Keratinocyte (primary cell): Measurements from ENCODE around the gene DUSP7. TPM values are rescaled to one million over a fixed set of nuclear protein-coding genes. Genes with fewer than 3 reads are reported as not detected.

Source experiments
- DNase-seq: peaks from one replicate; pipeline ENCODE4 v3.0.0-alpha.2; 2011; ENCODE audit warnings: low read depth, missing footprints, low spot score
- FAIRE-seq: peaks from 2 replicates; lab custom pipeline; 2011; peaks lifted over from hg19 to GRCh38; lab: Jason Lieb, UNC
- H2AFZ ChIP-seq: 2 replicates; pipeline ENCODE4 v1.6.0; 2012; ENCODE audit warnings: low read length, control low read depth, inconsistent platforms; ENCODE audit not compliant: control insufficient read depth
- H3K27ac ChIP-seq: 2 replicates; pipeline ENCODE4 v1.5.1; 2011; ENCODE audit warnings: low read length; ENCODE audit not compliant: control insufficient read depth, insufficient read depth
- H3K27me3 ChIP-seq: 3 replicates; pipeline ENCODE4 v1.6.0; 2011; ENCODE audit warnings: low read length; ENCODE audit not compliant: control insufficient read depth, insufficient read depth; ENCODE audit errors: extremely low read depth
- H3K36me3 ChIP-seq, 2 experiments: 2 replicates in 1 of 2; 3 replicates in 1 of 2; pipeline ENCODE4 v1.5.1; 2011; ENCODE audit warnings: low read length in 2 of 2, mild to moderate bottlenecking in 1 of 2; ENCODE audit not compliant: control insufficient read depth in 2 of 2, insufficient read depth in 2 of 2; ENCODE audit errors: extremely low read depth in 1 of 2
- H3K4me1 ChIP-seq: 3 replicates; pipeline ENCODE4 v1.5.1; 2011; ENCODE audit warnings: low read length; ENCODE audit not compliant: control insufficient read depth, insufficient read depth; ENCODE audit errors: extremely low read depth
- H3K4me2 ChIP-seq: 3 replicates; pipeline ENCODE4 v1.6.0; 2011; ENCODE audit warnings: low read depth, low read length; ENCODE audit not compliant: control insufficient read depth, insufficient read depth; ENCODE audit errors: extremely low read depth
- H3K4me3 ChIP-seq, 3 experiments: fragments of 200-600 bp in 1 of 3; sonication (generic) in 1 of 3; 2 replicates in 2 of 3; 3 replicates in 1 of 3; pipeline ENCODE4 v1.5.1; 2011 to 2016; ENCODE audit warnings: low read length in 3 of 3, mild to moderate bottlenecking in 3 of 3, control low read depth in 2 of 3, inconsistent platforms in 1 of 3, low read depth in 1 of 3, mixed read lengths in 1 of 3, mixed run types in 1 of 3, moderate library complexity in 1 of 3; ENCODE audit not compliant: control insufficient read depth in 2 of 3, insufficient read depth in 2 of 3; ENCODE audit errors: extremely low read depth in 1 of 3
- H3K79me2 ChIP-seq: 2 replicates; pipeline ENCODE4 v1.6.0; 2012; ENCODE audit warnings: low read length; ENCODE audit not compliant: control insufficient read depth, insufficient read depth
- H3K9ac ChIP-seq: 3 replicates; pipeline ENCODE4 v1.6.0; 2011; ENCODE audit warnings: low read length; ENCODE audit not compliant: control insufficient read depth, insufficient read depth; ENCODE audit errors: extremely low read depth
- H3K9me1 ChIP-seq: 3 replicates; pipeline ENCODE4 v1.6.0; 2011; ENCODE audit warnings: low read length; ENCODE audit not compliant: control insufficient read depth, insufficient read depth; ENCODE audit errors: extremely low read depth
- H3K9me3 ChIP-seq: 2 replicates; pipeline ENCODE4 v1.5.1; 2012; ENCODE audit warnings: low read depth, low read length; ENCODE audit not compliant: control insufficient read depth
- H4K20me1 ChIP-seq: 3 replicates; pipeline ENCODE4 v1.6.0; 2011; ENCODE audit warnings: low read length; ENCODE audit not compliant: control insufficient read depth, insufficient read depth; ENCODE audit errors: extremely low read depth
- CTCF ChIP-seq, 3 experiments: IDR thresholded peaks in 1 of 3; conservative IDR thresholded peaks in 1 of 3; optimal IDR thresholded peaks in 1 of 3; 2 replicates in 2 of 3; 3 replicates in 1 of 3; pipeline versions ENCODE3 to v1.5.1; 2011; ENCODE audit warnings: low read length in 3 of 3, mild to moderate bottlenecking in 3 of 3, moderate library complexity in 2 of 3, control low read depth in 1 of 3, inconsistent platforms in 1 of 3; ENCODE audit not compliant: insufficient read depth in 2 of 3; ENCODE audit errors: extremely low read depth in 1 of 3
- EZH2 ChIP-seq: IDR thresholded peaks from one replicate; pipeline ENCODE4 v1.6.1; 2012; ENCODE audit warnings: inconsistent platforms, mild to moderate bottlenecking, low read length, moderate library complexity
- dilution Hi-C: fragments of 300-500 bp; cut with MboI; formaldehyde crosslinking; loops from one replicate; pipeline ENCODE4 v1.7.0; 2020; ENCODE audit warnings: low sequenced_read_pairs; ENCODE audit not compliant: extremely low pct_ligation_motif_present
- polyA plus RNA-seq, 5 experiments: library from polyadenylated mRNA; depleted of rRNA in 3 of 5; stranded (reverse) in 3 of 5; stranded (forward) in 1 of 5; unstranded in 1 of 5; fragments of >200 nt; gene quantifications; 1 replicate in 1 of 5; 2 replicates in 3 of 5; 3 replicates in 1 of 5; pipeline versions ENCODE4 v1.2.1 to v1.2.3, GENCODE V29; 2011 to 2012; ENCODE audit warnings: missing spikeins in 2 of 5, low read depth in 1 of 5, low replicate concordance in 1 of 5

Gene DUSP7
- polyA plus RNA-seq, 1 donor (not counting 4 experiments of a cell fraction or from before 2014, with no cell fraction given) = 103 TPM

- no peaks in the 10 kb centered on the region for H3K27me3 ChIP-seq
- dilution Hi-C loops = no loop called here
These were observed 45.9 kb downstream of the DUSP7 start for GRCh38 chr3:52010431-52010830.

GRCh38 chr3:52007291-52007690, 49.1 kb downstream of the DUSP7 start:
- Histone ChIP-seq H3K27ac (no peak overlapping the region), H4K20me1 (no peaks in the 10 kb centered on the region), H3K4me2 (no peak overlapping the region), H3K9me1 (no peaks in the 10 kb centered on the region), H3K27me3 (no peaks in the 10 kb centered on the region), H2AFZ (no peak overlapping the region), H3K9me3 (no peaks in the 10 kb centered on the region), H3K4me3 (no peak overlapping the region), H3K4me1 (peaks cover 20% of the 10 kb centered on the region), H3K36me3 (no peaks in the 10 kb centered on the region), H3K79me2 (no peaks in the 10 kb centered on the region), H3K9ac (no peak overlapping the region)
- DNase-seq (no peak), FAIRE-seq (no peak)
- dilution Hi-C loops = no loop called here
- TF ChIP-seq CTCF (optimal IDR thresholded peaks at IDR 0.05 in 1 of 3, IDR thresholded peaks at IDR 0.05 in 1 of 3, conservative IDR thresholded peaks at IDR 0.05 in 1 of 3; ENCODE audit: extremely low read depth in 1 of 3, insufficient read depth in 2 of 3, low read length in 3 of 3) (no peak), EZH2 (no peak)

More at GRCh38 chr3:52010431-52010830, 45.9 kb downstream of the DUSP7 start:
- H3K27ac ChIP-seq = no peak overlapping the region
- no peak for FAIRE-seq
- peaks cover 8% of the 10 kb centered on the region for H3K4me1 ChIP-seq
- no peaks in the 10 kb centered on the region for H3K36me3 ChIP-seq
- H3K79me2 ChIP-seq = no peaks in the 10 kb centered on the region
- H3K9ac ChIP-seq = no peak overlapping the region
- no peak overlapping the region for H2AFZ ChIP-seq
- H3K9me1 ChIP-seq = no peaks in the 10 kb centered on the region
- no peaks in the 10 kb centered on the region for H4K20me1 ChIP-seq
- no peak for TF ChIP-seq CTCF (optimal IDR thresholded peaks at IDR 0.05 in 1 of 3, IDR thresholded peaks at IDR 0.05 in 1 of 3, conservative IDR thresholded peaks at IDR 0.05 in 1 of 3; ENCODE audit: extremely low read depth in 1 of 3, insufficient read depth in 2 of 3, low read length in 3 of 3)
- TF ChIP-seq EZH2 = no peak
- DNase-seq = no peak
- H3K4me3 ChIP-seq = no peak overlapping the region
- H3K4me2 ChIP-seq = no peak overlapping the region
- H3K9me3 ChIP-seq = no peaks in the 10 kb centered on the region
